ENCODE results near the gene OASL.

The OASL gene

DNA sequence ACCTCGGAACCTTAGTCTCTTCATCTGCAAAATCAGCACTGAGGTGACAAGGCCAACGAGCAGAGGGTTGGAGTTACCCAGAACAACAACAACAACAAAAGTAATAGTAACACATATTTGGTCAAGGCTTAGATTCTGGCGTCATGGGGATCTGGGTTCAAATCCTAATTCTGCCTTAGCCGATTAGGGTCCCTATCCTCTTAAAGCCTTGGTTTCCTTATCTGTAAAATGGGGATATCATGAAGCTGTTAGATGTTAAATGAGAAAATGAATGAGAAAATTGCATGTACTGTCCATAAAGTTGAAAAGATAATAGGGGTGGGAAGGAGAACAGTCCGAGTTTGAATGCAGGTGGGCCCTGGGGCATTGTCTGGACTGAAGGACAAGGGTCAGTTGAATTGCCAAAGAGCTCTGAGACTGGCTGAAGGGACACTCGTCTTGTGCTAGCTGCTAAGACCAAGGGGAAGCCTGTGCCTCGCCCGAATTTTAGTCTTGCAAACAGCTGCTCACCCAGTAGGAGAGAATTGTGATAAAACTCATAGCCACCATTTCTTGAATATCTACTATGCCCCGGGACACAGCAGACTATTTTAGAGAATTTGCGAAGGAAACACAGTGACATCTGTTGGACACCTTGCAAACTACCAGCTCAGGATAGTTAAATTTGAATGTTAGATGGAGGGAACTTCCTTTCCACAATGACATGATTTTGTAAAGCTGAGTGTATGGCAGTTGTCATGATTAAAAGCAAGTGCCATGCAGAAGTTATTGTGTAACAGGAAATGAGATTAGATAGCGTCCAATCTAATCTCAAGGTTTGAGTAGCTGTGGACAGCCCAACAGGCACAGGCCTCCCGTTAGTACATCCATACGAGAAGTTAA lies 67.5 kb downstream of the OASL start:
- no peaks in the 10 kb centered on the region for H3K9me3 ChIP-seq (ENCODE audit: control insufficient read depth in 1 of 2, low read length in 2 of 2)
- H3K36me3 ChIP-seq (ENCODE audit: control insufficient read depth in 1 of 2, insufficient read depth in 2 of 2, low read length in 2 of 2) = no peaks in the 10 kb centered on the region
- no peaks in the 10 kb centered on the region for H3K27me3 ChIP-seq (ENCODE audit: low read depth, low read length)
- no peaks in the 10 kb centered on the region for H3K4me1 ChIP-seq (ENCODE audit: control insufficient read depth in 1 of 2, insufficient read depth in 2 of 2, low read length in 2 of 2)
- no peak overlapping the region for H3K27ac ChIP-seq (ENCODE audit: low read length)
- H3K4me3 ChIP-seq (ENCODE audit: low read depth in 1 of 2, low read length in 2 of 2) = no peak overlapping the region

DNA sequence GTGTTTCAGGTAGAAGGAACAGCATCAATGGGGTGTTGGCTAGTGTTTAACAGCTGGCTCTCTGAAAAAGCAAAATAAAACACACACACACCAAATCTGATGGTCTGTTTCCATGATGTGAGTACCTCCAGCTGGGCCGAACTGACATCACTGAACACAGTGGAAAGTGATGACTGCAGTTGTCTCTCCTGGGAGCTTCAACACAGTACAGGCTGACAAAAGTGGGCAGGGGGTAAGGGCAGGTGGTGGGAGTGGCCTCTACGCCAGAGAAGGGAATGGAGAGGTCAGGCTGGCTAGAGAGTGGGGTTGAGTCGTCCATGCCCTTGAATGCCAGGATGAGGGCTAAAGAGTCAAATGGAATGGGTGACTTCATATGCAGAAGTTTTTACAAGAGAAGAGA lies 68.7 kb downstream of the OASL start:
- Histone ChIP-seq H3K4me3 (ENCODE audit: low read depth in 1 of 2, low read length in 2 of 2) (no peak overlapping the region), H3K27me3 (ENCODE audit: low read depth, low read length) (no peaks in the 10 kb centered on the region), H3K36me3 (ENCODE audit: control insufficient read depth in 1 of 2, insufficient read depth in 2 of 2, low read length in 2 of 2) (no peaks in the 10 kb centered on the region), H3K9me3 (ENCODE audit: control insufficient read depth in 1 of 2, low read length in 2 of 2) (no peaks in the 10 kb centered on the region), H3K4me1 (ENCODE audit: control insufficient read depth in 1 of 2, insufficient read depth in 2 of 2, low read length in 2 of 2) (no peaks in the 10 kb centered on the region), H3K27ac (ENCODE audit: low read length) (no peak overlapping the region)

Measured in muscle layer of duodenum (tissue), 2 donors.